KMS-11 (cell line): ENCODE results near the gene DHX35.

Source experiments
- H2AFZ ChIP-seq: fragments of 200-600 bp; sonication (generic); 2 replicates; pipeline ENCODE4 v1.6.1; 2016; ENCODE audit warnings: antibody characterized with exemption, mixed run types, low read depth
- H3K27ac ChIP-seq: fragments of 200-600 bp; sonication (generic); 2 replicates; pipeline ENCODE4 v1.6.1; 2016; ENCODE audit warnings: mild to moderate bottlenecking, mixed run types
- H3K27me3 ChIP-seq: fragments of 200-600 bp; sonication (generic); 2 replicates; pipeline ENCODE4 v1.6.1; 2017; ENCODE audit warnings: mild to moderate bottlenecking, low read depth, mixed run types, moderate library complexity; ENCODE audit not compliant: insufficient read depth
- H3K36me3 ChIP-seq: fragments of 200-600 bp; sonication (generic); 2 replicates; pipeline ENCODE4 v1.6.1; 2017; ENCODE audit warnings: mild to moderate bottlenecking, mixed run types; ENCODE audit not compliant: insufficient read depth
- H3K4me1 ChIP-seq: fragments of 200-600 bp; sonication (generic); 2 replicates; pipeline ENCODE4 v1.6.1; 2016; ENCODE audit warnings: mild to moderate bottlenecking, low read depth, mixed run types; ENCODE audit not compliant: poor library complexity, severe bottlenecking
- H3K4me2 ChIP-seq: fragments of 200-600 bp; sonication (generic); 2 replicates; pipeline ENCODE4 v1.7.0; 2016; ENCODE audit warnings: mild to moderate bottlenecking, mixed run types
- H3K4me3 ChIP-seq: fragments of 200-600 bp; sonication (generic); IDR thresholded peaks from 2 replicates; pipeline ENCODE4 v1.6.1; 2017; ENCODE audit warnings: low read depth, low read length, mixed read lengths; ENCODE audit not compliant: insufficient read depth
- H3K79me2 ChIP-seq: fragments of 200-600 bp; sonication (generic); 2 replicates; pipeline ENCODE4 v1.6.1; 2016; ENCODE audit warnings: low read depth, mixed run types; ENCODE audit not compliant: insufficient read depth
- H3K9ac ChIP-seq: fragments of 200-600 bp; sonication (generic); 2 replicates; pipeline ENCODE4 v1.6.1; 2016; ENCODE audit warnings: mild to moderate bottlenecking, mixed run types
- H4K20me1 ChIP-seq: fragments of 200-600 bp; sonication (generic); 2 replicates; pipeline ENCODE4 v1.6.1; 2016; ENCODE audit warnings: mild to moderate bottlenecking, mixed run types; ENCODE audit not compliant: insufficient read depth
- CTCF ChIP-seq: fragments of 200-600 bp; sonication (generic); conservative IDR thresholded peaks from 2 replicates; pipeline ENCODE4 v1.6.1; 2017; ENCODE audit warnings: low read depth, mild to moderate bottlenecking, antibody characterized with exemption, low read length, moderate library complexity, mixed read lengths

Gene DHX35

GRCh38 chr20:38940644-38941043, 21.5 kb upstream of the DHX35 start:
- H3K4me1 ChIP-seq: no peaks in the 10 kb centered on the region
- TF ChIP-seq CTCF: no peak
- H2AFZ ChIP-seq: no peak overlapping the region
- peaks cover 56% of the 10 kb centered on the region for H3K79me2 ChIP-seq
- peaks cover 5% of the 10 kb centered on the region; the same call in 1 of the 2 replicates for H3K36me3 ChIP-seq
- H3K4me2 ChIP-seq: no peak overlapping the region
- no peak overlapping the region for H3K4me3 ChIP-seq
- no peaks in the 10 kb centered on the region for H3K27me3 ChIP-seq
- H3K27ac ChIP-seq: no peak overlapping the region
- H4K20me1 ChIP-seq: peaks cover 14% of the 10 kb centered on the region; the same call in 1 of the 2 replicates
- H3K9ac ChIP-seq: no peak overlapping the region

- peaks cover 5% of the 10 kb centered on the region; the same call in 1 of the 2 replicates for H3K36me3 ChIP-seq
- H4K20me1 ChIP-seq: peaks cover 8% of the 10 kb centered on the region; the same call in 1 of the 2 replicates
- peaks cover 44% of the 10 kb centered on the region for H3K79me2 ChIP-seq
These were observed 20.3 kb upstream of the DHX35 start for GRCh38 chr20:38941726-38942389.

GRCh38 chr20:38945012-38945411, 17.1 kb upstream of the DHX35 start:
- Histone ChIP-seq H3K27me3 (no peaks in the 10 kb centered on the region), H3K36me3 (peaks cover 13% of the 10 kb centered on the region; the same call in 1 of the 2 replicates), H3K9ac (no peak overlapping the region), H4K20me1 (peaks cover 5% of the 10 kb centered on the region; the same call in 1 of the 2 replicates), H3K27ac (no peak overlapping the region), H3K4me2 (no peak overlapping the region), H3K79me2 (peaks cover 13% of the 10 kb centered on the region), H3K4me1 (no peaks in the 10 kb centered on the region), H2AFZ (no peak overlapping the region), H3K4me3 (no peak overlapping the region)
- no peak for TF ChIP-seq CTCF

More at GRCh38 chr20:38941726-38942389, 20.3 kb upstream of the DHX35 start:
- Histone ChIP-seq H3K4me3 (no peak overlapping the region), H3K27ac (no peak overlapping the region), H3K4me1 (no peaks in the 10 kb centered on the region), H3K27me3 (no peaks in the 10 kb centered on the region), H3K4me2 (no peak overlapping the region), H3K9ac (no peak overlapping the region), H2AFZ (no peak overlapping the region)
- TF ChIP-seq CTCF: no peak

- Histone ChIP-seq H2AFZ (no peak overlapping the region), H3K79me2 (peaks cover 4% of the 10 kb centered on the region; the same call in 1 of the 2 replicates), H3K36me3 (peaks cover 18% of the 10 kb centered on the region; the same call in 1 of the 2 replicates), H4K20me1 (no peaks in the 10 kb centered on the region), H3K4me1 (no peaks in the 10 kb centered on the region), H3K4me3 (no peak overlapping the region), H3K27ac (no peak overlapping the region), H3K9ac (no peak overlapping the region), H3K27me3 (no peaks in the 10 kb centered on the region), H3K4me2 (no peak overlapping the region)
- no peak for TF ChIP-seq CTCF
These were observed 15.3 kb upstream of the DHX35 start for GRCh38 chr20:38946836-38947235.
